Esophagus squamous epithelium (tissue), 4 donors: ENCODE data around the gene SUPT3H.

ENCODE experiments used
- CTCF ChIP-seq, 6 experiments: fragments of 450-650 bp in 4 of 6; fragments of 200-600 bp in 2 of 6; sonication (generic) in 2 of 6; IDR thresholded peaks; one replicate each; pipeline ENCODE4 v1.5.1; 2016 to 2019; ENCODE audit warnings: antibody characterized with exemption in 6 of 6, mild to moderate bottlenecking in 4 of 6, moderate library complexity in 4 of 6
- POLR2A ChIP-seq, 4 donors: fragments of 450-650 bp; IDR thresholded peaks; one replicate each; pipeline ENCODE4 v1.6.1; 2017; ENCODE audit warnings: antibody characterized with exemption in 4 of 4, mild to moderate bottlenecking in 4 of 4, moderate library complexity in 3 of 4

GRCh38 chr6:44795326-44795725 is 582.4 kb downstream of the SUPT3H start:
- TF ChIP-seq POLR2A (IDR thresholded peaks at IDR 0.05) (no peak), CTCF (IDR thresholded peaks at IDR 0.05) (no peak)
